Astrocyte of the spinal cord (primary cell): ENCODE data around the gene DLX5.

ENCODE experiments used
- DNase-seq: peaks from one replicate; pipeline ENCODE4 v3.0.0; 2011; ENCODE audit warnings: low read depth, low spot score
- H3K4me3 ChIP-seq: 2 replicates; pipeline ENCODE4 v1.5.1; 2011; ENCODE audit warnings: low read depth, mild to moderate bottlenecking, low read length, moderate library complexity
- in situ Hi-C: cut with HindIII; loops from 2 replicates; pipeline ENCODE4 v1.10.0; 2017; ENCODE audit warnings: low sequenced_read_pairs
- TF ChIP-seq, protein P1 (sequence below): IDR thresholded peaks from 2 replicates; pipeline ENCODE4 v1.5.1; 2012; ENCODE audit warnings: low read depth, mild to moderate bottlenecking, low read length, inconsistent platforms

Gene DLX5

DNA sequence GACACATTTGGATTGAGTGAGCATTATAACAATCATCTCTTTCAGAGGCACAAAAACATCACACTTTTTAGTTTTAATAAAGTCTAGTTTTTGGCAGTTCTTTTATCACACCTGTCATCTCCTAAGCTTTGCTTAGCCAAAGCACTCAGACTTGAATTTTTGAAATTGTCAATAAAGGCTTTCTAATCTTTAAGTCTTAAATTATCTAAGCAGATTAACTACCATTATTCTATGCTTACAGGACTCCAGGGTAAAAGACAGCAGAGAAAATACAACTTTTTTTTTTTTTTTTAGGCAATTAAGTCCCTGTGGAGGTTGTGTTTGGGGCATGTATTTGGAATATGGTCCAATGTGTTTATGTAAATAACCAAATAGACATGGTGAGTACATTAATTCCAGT, 36.9 kb downstream of the DLX5 start:
- no peak for DNase-seq
- TF ChIP-seq, protein P1, sequence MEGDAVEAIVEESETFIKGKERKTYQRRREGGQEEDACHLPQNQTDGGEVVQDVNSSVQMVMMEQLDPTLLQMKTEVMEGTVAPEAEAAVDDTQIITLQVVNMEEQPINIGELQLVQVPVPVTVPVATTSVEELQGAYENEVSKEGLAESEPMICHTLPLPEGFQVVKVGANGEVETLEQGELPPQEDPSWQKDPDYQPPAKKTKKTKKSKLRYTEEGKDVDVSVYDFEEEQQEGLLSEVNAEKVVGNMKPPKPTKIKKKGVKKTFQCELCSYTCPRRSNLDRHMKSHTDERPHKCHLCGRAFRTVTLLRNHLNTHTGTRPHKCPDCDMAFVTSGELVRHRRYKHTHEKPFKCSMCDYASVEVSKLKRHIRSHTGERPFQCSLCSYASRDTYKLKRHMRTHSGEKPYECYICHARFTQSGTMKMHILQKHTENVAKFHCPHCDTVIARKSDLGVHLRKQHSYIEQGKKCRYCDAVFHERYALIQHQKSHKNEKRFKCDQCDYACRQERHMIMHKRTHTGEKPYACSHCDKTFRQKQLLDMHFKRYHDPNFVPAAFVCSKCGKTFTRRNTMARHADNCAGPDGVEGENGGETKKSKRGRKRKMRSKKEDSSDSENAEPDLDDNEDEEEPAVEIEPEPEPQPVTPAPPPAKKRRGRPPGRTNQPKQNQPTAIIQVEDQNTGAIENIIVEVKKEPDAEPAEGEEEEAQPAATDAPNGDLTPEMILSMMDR: no peak

DNA sequence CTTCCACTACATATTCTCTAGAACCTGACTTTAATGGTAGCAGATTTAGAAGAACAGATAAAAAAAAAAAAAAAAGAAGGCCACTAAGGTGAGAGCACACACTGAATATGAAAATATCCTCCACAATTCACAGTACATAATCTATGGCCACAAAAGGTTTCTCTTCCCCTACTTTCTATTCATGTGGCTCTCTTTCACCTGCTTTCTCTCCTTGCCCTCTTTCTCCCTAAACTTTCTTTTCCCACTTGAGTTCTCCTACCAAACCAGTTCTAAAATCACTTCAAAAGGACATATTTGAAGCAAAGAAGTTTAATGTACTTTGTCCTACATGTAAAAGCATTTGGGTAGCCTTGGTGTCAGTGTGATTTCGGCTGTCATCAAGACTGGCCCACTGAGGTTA, 37.7 kb downstream of the DLX5 start:
- H3K4me3 ChIP-seq: no peak overlapping the region
- in situ Hi-C loops: no loop called here
- TF ChIP-seq, protein P1: no peak
- DNase-seq: no peak

More for the DNA sequence above, 36.9 kb downstream of the DLX5 start:
- in situ Hi-C loops: no loop called here
- no peak overlapping the region for H3K4me3 ChIP-seq

DNA sequence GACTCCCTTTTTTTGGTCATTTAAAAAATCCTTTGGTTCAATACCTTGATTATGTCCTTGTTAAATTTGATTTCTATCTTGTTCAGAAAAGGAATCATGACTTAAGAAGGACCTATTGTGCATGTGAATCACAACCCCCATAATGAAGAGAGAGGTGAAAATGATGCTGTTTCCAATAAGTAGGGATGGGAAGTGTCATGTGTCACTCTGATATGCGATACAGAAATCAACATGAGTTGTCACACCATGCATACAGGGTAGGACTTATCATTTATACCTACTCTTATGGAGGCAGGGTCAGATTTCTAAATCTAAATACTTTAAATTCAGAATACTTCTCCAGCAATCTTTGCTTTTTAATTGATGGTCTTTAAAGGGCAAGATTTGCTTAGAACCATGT, 38.6 kb downstream of the DLX5 start:
- DNase-seq: no peak
- in situ Hi-C loops: no loop called here
- TF ChIP-seq, protein P1: no peak
- H3K4me3 ChIP-seq: no peak overlapping the region

DNA sequence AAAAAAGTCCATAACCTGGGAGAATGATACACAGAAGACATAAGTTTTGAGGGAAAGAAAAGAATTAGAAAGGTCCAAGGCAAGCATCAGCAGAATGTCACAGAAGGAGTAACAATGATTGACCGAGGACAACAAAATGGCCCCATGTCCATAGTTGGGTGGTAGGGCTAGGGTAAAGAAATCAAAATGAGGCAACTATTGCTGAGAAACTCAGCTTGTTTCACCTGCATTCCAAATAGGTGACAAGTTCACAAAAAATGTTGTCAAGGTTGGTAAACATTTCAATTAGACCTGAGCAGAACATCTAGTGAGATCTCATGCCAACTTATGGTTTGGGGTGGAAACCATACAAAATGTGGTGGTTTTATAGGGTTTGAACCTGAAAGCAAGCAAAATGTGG, 42.0 kb downstream of the DLX5 start:
- TF ChIP-seq, protein P1: no peak
- no peak overlapping the region for H3K4me3 ChIP-seq
- in situ Hi-C loops: no loop called here
- DNase-seq: no peak

DNA sequence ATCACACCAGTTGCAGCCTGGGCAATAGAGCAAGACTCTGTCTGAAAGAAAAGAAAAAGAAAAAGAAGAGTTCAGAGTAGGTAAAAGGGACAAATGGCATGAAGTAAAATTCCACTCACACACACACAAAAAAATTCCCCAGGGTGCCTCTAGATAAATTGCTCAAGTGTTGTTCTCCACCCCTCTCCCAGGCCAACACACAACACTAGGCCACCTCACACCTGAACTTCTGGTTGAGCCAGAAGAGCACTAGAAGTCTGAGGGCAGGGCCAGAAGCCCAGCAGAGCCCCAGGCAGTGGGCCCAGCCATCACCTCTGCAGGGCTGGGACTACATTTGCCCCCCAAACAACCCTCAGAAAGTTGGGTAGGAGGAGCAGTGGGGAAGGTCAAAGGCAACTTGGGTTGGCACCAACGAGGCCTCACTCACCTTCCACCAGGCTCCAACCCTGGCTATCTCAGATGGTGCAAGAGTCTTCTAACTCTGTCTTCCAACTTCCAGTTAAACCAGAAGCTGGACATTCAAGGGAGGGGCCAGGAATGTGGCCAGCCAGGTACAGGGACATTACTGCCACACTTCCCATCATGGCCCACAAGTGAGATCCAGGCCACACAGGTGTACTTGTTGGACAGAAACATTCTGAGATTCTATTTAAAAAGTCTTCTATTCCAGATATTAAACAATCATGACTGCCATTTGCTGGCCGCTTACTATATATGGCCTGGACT, 44.9 kb downstream of the DLX5 start:
- no peak overlapping the region for H3K4me3 ChIP-seq
- TF ChIP-seq, protein P1: no peak
- no peak for DNase-seq
- in situ Hi-C loops: no loop called here

DNA sequence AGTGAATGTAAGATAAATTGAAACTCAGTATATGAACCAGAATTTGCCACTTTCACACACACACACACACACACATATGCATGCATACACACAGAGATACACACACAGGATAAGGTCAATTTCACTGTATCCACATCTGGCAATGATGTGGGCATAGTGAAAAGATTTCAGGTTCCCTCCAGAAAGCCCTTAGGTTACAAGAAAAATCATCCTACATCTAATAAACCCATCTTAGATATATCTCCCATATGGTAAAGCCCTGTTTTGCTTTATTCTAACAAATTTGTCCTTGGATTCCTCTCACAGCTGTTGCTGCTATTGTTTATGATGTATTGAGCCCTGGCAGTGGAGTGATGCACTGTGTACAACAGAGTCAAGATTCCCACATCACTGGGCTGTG, 47.2 kb downstream of the DLX5 start:
- H3K4me3 ChIP-seq: no peak overlapping the region
- no peak for DNase-seq
- in situ Hi-C loops: no loop called here
- TF ChIP-seq, protein P1: no peak
